B cell (primary cell): ENCODE data around the gene FAM118B. TPM values are rescaled to one million over a fixed set of nuclear protein-coding genes. Genes with fewer than 3 reads are reported as not detected.

Source experiments
- ATAC-seq: fragments of 200-7000 bp; cut with Tn5 transposase; one replicate; pipeline ENCODE4 v1.10.0; 2021; ENCODE audit warnings: low read depth, mild to moderate bottlenecking, moderate number of reproducible peaks, moderate library complexity
- CTCF ChIA-PET: fragments of 350-600 bp; sonication (Branson Sonifier 250); formaldehyde crosslinking; loops from one replicate; lab custom pipeline; 2021; ENCODE audit warnings: antibody characterized with exemption, inconsistent platforms; lab: Charles Lee
- POLR2A ChIA-PET: fragments of 350-600 bp; sonication (Branson Sonifier 250); formaldehyde crosslinking; loops from one replicate; lab custom pipeline; 2021; ENCODE audit warnings: antibody characterized with exemption; lab: Charles Lee
- DNase-seq: peaks from one replicate; pipeline ENCODE4 v3.0.0; 2013
- H2AFZ ChIP-seq: 2 replicates; pipeline ENCODE4 v1.6.1; 2012; ENCODE audit warnings: mild to moderate bottlenecking, low read depth, low read length; ENCODE audit not compliant: insufficient read depth, poor library complexity, severe bottlenecking
- H3K27ac ChIP-seq, 2 donors: 1 replicate in 1 of 2; 2 replicates in 1 of 2; pipeline ENCODE4 v1.5.1; 2012 to 2013; ENCODE audit warnings: low read length in 2 of 2, mild to moderate bottlenecking in 2 of 2, moderate library complexity in 1 of 2
- H3K27me3 ChIP-seq, 4 experiments: fragments of 200-600 bp in 1 of 4; sonication (generic) in 1 of 4; replicated peaks in 1 of 4; 1 replicate in 2 of 4; 2 replicates in 2 of 4; pipeline versions ENCODE4 v1.6.1 to v1.7.0; 2013 to 2016; ENCODE audit warnings: low read length in 3 of 4, mild to moderate bottlenecking in 2 of 4, mixed read lengths in 1 of 4, moderate library complexity in 1 of 4; ENCODE audit not compliant: insufficient read depth in 4 of 4, control insufficient read depth in 3 of 4; ENCODE audit errors: control extremely low read depth in 1 of 4
- H3K36me3 ChIP-seq, 2 experiments: replicated peaks in 1 of 2; 1 replicate in 1 of 2; 2 replicates in 1 of 2; pipeline versions ENCODE4 v1.6.1 to v1.7.1; 2013; ENCODE audit warnings: low read length in 1 of 2; ENCODE audit not compliant: insufficient read depth in 2 of 2, control insufficient read depth in 1 of 2; ENCODE audit errors: control extremely low read depth in 1 of 2, extremely low read depth in 1 of 2
- H3K4me1 ChIP-seq, 2 donors: fragments of 200-600 bp in 1 of 2; sonication (generic) in 1 of 2; 1 replicate in 1 of 2; 2 replicates in 1 of 2; pipeline versions ENCODE4 v1.5.1 to v1.6.1; 2013 to 2017; ENCODE audit warnings: low read length in 2 of 2; ENCODE audit not compliant: control insufficient read depth in 2 of 2, insufficient read depth in 2 of 2
- H3K4me2 ChIP-seq: replicated peaks from 2 replicates; pipeline ENCODE3; 2012; ENCODE audit warnings: mild to moderate bottlenecking, low read depth, low read length; ENCODE audit not compliant: poor library complexity, severe bottlenecking
- H3K4me3 ChIP-seq, 5 experiments: fragments of 200-600 bp in 1 of 5; sonication (generic) in 1 of 5; 1 replicate in 3 of 5; 2 replicates in 2 of 5; pipeline versions ENCODE4 v1.5.1 to v1.7.0; 2011 to 2016; ENCODE audit warnings: low read length in 4 of 5, mild to moderate bottlenecking in 4 of 5, low read depth in 2 of 5, control low read depth in 1 of 5, moderate library complexity in 1 of 5; ENCODE audit not compliant: insufficient read depth in 1 of 5; ENCODE audit errors: control extremely low read depth in 1 of 5, extremely low read depth in 1 of 5
- H3K79me2 ChIP-seq: fragments of 200-600 bp; sonication (generic); one replicate; pipeline ENCODE4 v1.6.0; 2016; ENCODE audit warnings: low read length; ENCODE audit not compliant: control insufficient read depth, insufficient read depth
- H3K9ac ChIP-seq: fragments of 200-600 bp; sonication (generic); 2 replicates; pipeline ENCODE4 v1.6.1; 2017; ENCODE audit warnings: mild to moderate bottlenecking, low read length, moderate library complexity
- H3K9me3 ChIP-seq, 3 donors: one replicate each; pipeline versions ENCODE4 v1.6.1 to v1.7.1; 2013; ENCODE audit warnings: low read length in 2 of 3; ENCODE audit not compliant: control insufficient read depth in 2 of 3, insufficient read depth in 1 of 3; ENCODE audit errors: control extremely low read depth in 1 of 3
- H4K20me1 ChIP-seq: 2 replicates; pipeline ENCODE4 v1.6.0; 2012; ENCODE audit warnings: mild to moderate bottlenecking, low read length; ENCODE audit not compliant: insufficient read depth, control insufficient read depth, poor library complexity, severe bottlenecking
- H3K27ac Mint-ChIP-seq: one replicate; pipeline ENCODE4 v1.8.0; 2021; ENCODE audit warnings: mixed read lengths
- H3K27me3 Mint-ChIP-seq: one replicate; pipeline ENCODE4 v1.8.0; 2021; ENCODE audit warnings: mixed read lengths
- H3K4me1 Mint-ChIP-seq: one replicate; pipeline ENCODE4 v1.8.0; 2021; ENCODE audit warnings: mixed read lengths
- H3K4me3 Mint-ChIP-seq: one replicate; pipeline ENCODE4 v1.8.0; 2021; ENCODE audit warnings: mixed read lengths
- H3K9me3 Mint-ChIP-seq: one replicate; pipeline ENCODE4 v1.8.0; 2022; ENCODE audit warnings: mixed read lengths; ENCODE audit not compliant: insufficient read depth
- EZH2 ChIP-seq: IDR thresholded peaks from 2 replicates; pipeline ENCODE4 v1.6.1; 2012; ENCODE audit warnings: borderline replicate concordance, low read depth, mild to moderate bottlenecking, moderate library complexity, low read length; ENCODE audit not compliant: insufficient read depth, poor library complexity, severe bottlenecking
- WGBS: methylation state at CpG from one replicate; pipeline ENCODE4 v1.1.5; 2013; ENCODE audit warnings: missing lambda C conversion rate; ENCODE audit not compliant: insufficient coverage; 5-methylcytosine and 5-hydroxymethylcytosine counted together
- intact Hi-C: fragments of 100-400 bp; cut with micrococcal nuclease; formaldehyde crosslinking; loops from one replicate; pipeline ENCODE4 v1.10.0; 2022
- polyA plus RNA-seq: library from polyadenylated mRNA; depleted of rRNA; stranded (reverse); fragments of >200 nt; gene quantifications from 2 replicates; pipeline ENCODE4 v1.2.3, GENCODE V29; 2012
- total RNA-seq, 2 donors: library from RNA; stranded (reverse); fragments of 120-200 nt in 1 of 2; gene quantifications; 1 replicate in 1 of 2; 2 replicates in 1 of 2; pipeline versions ENCODE4 v1.2.3 to v1.2.4, GENCODE V29; 2013 to 2022
- TF ChIP-seq, protein P1 (sequence below): fragments of 200-600 bp; IDR thresholded peaks from one replicate; pipeline ENCODE4 v1.8.0; 2022; ENCODE audit warnings: antibody characterized with exemption, mild to moderate bottlenecking

The FAM118B gene
- total and polyA plus RNA-seq, 2 donors (not counting 1 experiment from before 2014, with no cell fraction given): 7.3 to 14.1 TPM

DNA sequence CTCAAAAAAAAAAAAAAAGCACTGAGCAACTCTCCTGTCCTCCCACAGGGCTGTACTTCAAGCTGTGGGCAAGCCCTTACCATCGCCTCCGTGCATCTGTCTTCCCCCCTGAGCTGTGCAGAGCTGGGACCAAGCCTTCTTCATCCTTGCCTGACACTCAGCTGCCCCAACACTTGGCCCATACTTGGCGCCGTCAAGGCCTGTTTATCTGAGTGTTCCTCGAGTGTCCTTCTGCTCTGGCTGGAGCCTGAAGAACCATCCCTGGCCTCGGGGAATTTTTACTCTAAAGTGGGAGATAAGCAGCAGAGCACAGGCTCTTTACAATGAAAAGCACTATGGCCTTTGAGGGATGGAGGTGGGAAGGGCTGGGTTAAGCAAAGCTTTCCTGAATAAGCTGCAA is 69.7 kb downstream of the FAM118B start:
- Histone ChIP-seq H2AFZ (no peak overlapping the region), H3K36me3 (peaks cover 0 to 3% of the 10 kb centered on the region in 2 experiments), H3K9ac (no peak overlapping the region), H3K9me3 (no peaks in the 10 kb centered on the region), H3K27me3 (no peaks in the 10 kb centered on the region), H3K79me2 (peaks cover 21% of the 10 kb centered on the region), H3K4me1 (peaks cover 17 to 31% of the 10 kb centered on the region in 2 donors), H3K4me3 (no peak overlapping the region), H3K4me2 (no peak overlapping the region), H4K20me1 (no peaks in the 10 kb centered on the region), H3K27ac (no peak overlapping the region)
- ATAC-seq (no peak), DNase-seq (no peak)
- intact Hi-C loops: no loop called here
- no peaks in the 10 kb centered on the region for H3K9me3 Mint-ChIP-seq
- ChIA-PET POLR2A (interaction anchor here (0.7 to 1.8 kb wide), 3 partner anchors 13 to 72 kb away, joined by 3 to 9 read pairs (median 5); partner anchors contain the start of genes DCPS, FOXRED1 and SRPRA), CTCF (interaction anchor here (1.1 kb wide), 1 partner anchor 30 kb away, joined by 5 read pairs; no protein-coding TSS in a partner anchor)
- TF ChIP-seq, protein P1, sequence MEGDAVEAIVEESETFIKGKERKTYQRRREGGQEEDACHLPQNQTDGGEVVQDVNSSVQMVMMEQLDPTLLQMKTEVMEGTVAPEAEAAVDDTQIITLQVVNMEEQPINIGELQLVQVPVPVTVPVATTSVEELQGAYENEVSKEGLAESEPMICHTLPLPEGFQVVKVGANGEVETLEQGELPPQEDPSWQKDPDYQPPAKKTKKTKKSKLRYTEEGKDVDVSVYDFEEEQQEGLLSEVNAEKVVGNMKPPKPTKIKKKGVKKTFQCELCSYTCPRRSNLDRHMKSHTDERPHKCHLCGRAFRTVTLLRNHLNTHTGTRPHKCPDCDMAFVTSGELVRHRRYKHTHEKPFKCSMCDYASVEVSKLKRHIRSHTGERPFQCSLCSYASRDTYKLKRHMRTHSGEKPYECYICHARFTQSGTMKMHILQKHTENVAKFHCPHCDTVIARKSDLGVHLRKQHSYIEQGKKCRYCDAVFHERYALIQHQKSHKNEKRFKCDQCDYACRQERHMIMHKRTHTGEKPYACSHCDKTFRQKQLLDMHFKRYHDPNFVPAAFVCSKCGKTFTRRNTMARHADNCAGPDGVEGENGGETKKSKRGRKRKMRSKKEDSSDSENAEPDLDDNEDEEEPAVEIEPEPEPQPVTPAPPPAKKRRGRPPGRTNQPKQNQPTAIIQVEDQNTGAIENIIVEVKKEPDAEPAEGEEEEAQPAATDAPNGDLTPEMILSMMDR: no peak
- TF ChIP-seq EZH2: no peak
- H3K27ac Mint-ChIP-seq: peak overlapping the region; percentile 95
- peak overlapping the region; percentile 100 for H3K4me3 Mint-ChIP-seq
- 96% methylated on average over 6 of the region's 6 CpGs for WGBS
- no peaks in the 10 kb centered on the region for H3K27me3 Mint-ChIP-seq
- peaks cover 44% of the 10 kb centered on the region for H3K4me1 Mint-ChIP-seq

DNA sequence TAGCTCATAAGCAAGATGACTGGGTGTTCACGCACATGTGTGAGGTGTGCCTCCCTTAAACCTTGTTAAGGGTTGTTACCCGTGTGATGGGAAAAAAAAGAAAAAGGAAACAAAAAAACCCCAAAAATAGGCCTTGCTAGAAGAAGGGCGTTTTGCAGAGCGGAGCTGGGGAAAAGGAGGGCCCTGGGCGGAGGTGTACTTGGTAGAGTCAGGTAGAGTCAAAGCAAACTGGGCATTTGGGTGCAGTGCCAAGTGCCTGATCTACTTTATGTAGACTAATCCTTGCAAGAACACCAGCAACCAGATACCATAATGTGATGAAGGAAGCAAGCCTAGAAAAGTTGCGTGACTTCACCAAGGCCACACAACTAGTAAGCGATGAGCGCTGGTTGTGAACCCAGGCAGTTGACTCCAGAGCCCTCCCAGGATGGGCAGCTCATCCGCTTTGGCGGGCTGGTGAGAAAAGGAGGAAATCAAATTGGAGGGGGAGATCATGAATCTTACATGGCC is 70.1 kb downstream of the FAM118B start:
- peak overlapping the region; percentile 94 for H2AFZ ChIP-seq
- peaks cover 44% of the 10 kb centered on the region for H3K4me1 Mint-ChIP-seq
- 100% methylated on average over 3 of the region's 10 CpGs for WGBS

More for the DNA sequence above, 70.1 kb downstream of the FAM118B start:
- no peak overlapping the region for H3K9ac ChIP-seq
- Mint-ChIP-seq H3K9me3 (no peaks in the 10 kb centered on the region), H3K27ac (peak overlapping the region; percentile 95), H3K4me3 (peak overlapping the region; percentile 100), H3K27me3 (no peaks in the 10 kb centered on the region)
- ATAC-seq (no peak), DNase-seq (no peak)
- no peaks in the 10 kb centered on the region for H3K27me3 ChIP-seq
- peak overlapping the region; percentile 97 for H3K4me2 ChIP-seq
- no peak overlapping the region for H3K4me3 ChIP-seq
- CTCF ChIA-PET: interaction anchor here (1.1 kb wide), 1 partner anchor 29 kb away, joined by 5 read pairs; no protein-coding TSS in a partner anchor
- POLR2A ChIA-PET: interaction anchor here (0.7 to 1.8 kb wide), 4 partner anchors 9 to 72 kb away, joined by 3 to 9 read pairs (median 4); partner anchors contain the start of genes DCPS, FOXRED1 and SRPRA
- H4K20me1 ChIP-seq: no peaks in the 10 kb centered on the region
- intact Hi-C loops: no loop called here
- no peak for TF ChIP-seq EZH2
- TF ChIP-seq, protein P1: no peak
- H3K36me3 ChIP-seq: peaks cover 0 to 3% of the 10 kb centered on the region in 2 experiments
- peaks cover 23% of the 10 kb centered on the region for H3K79me2 ChIP-seq
- H3K4me1 ChIP-seq: peaks cover 17 to 31% of the 10 kb centered on the region in 2 donors
- H3K27ac ChIP-seq: no peak overlapping the region
- no peaks in the 10 kb centered on the region for H3K9me3 ChIP-seq
